ENCODE results near the gene BAZ1B. TPM values are rescaled to one million over a fixed set of nuclear protein-coding genes. Genes with fewer than 3 reads are reported as not detected.
A peak's percentile ranks its signal among the peaks of the same experiment; 100 is the strongest.

Gene BAZ1B
- total and polyA plus RNA-seq, 2 of the 4 experiments (the other 2 are of a cell fraction), result 20.2 to 45.0 TPM

DNA sequence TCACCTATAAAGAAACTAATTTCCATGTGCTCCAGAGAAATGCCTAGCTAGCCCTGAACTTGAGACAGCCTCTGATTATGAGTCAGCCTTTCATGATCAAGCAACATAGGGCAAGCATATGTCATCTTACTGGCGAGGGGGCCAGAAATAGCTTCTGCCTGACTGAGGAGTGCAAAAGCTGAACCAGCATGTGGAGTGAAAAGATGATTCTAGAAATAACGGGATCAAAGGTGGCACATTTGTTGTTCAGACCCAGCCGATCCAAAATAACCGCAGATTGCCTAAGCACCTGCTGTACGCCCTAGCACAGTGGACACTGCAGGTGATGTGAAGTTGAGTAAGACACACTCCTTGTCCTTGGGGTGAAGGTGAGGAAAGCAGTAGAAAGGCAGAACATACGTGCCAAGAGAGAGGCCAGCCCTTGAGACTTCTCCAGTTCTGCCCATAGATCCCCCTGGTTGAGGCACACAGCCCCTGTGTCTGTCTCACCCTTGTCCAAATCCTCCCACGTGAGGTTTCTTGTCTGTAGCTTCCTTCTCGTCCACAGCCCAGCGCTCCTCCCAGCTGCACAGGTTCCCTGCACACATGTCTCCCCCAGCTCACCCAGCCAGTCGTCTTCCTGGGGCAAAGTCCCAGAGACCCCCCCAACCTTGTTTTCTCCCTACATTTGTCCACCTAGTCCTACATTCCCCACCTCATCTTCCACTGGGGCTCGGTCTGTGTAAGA, 38.2 kb upstream of the BAZ1B start:
- ChIA-PET CTCF (no interaction called here), POLR2A (ENCODE audit: unreplicated experiment) (interaction anchor here (0.8 kb wide), 1 partner anchor 17 kb away, joined by 3 read pairs; no protein-coding TSS in a partner anchor)
- H2AFZ ChIP-seq (replicated peaks; ENCODE audit: low read length, poor library complexity), result peak overlapping the region; percentile 86
- peaks cover 15% of the 10 kb centered on the region for H3K4me1 ChIP-seq (ENCODE audit: control insufficient read depth, insufficient read depth, low read length)
- no peak overlapping the region for H3K9ac ChIP-seq (ENCODE audit: low read depth, low read length)
- H4K8ac ChIP-seq (ENCODE audit: low read depth in 2 of 2, low read length in 2 of 2), result peak overlapping the region in 1 of 2 experiments; percentile 72; a peak in 2 of 4 replicates
- no peak overlapping the region for H3K27ac ChIP-seq (ENCODE audit: insufficient read depth, low read length)
- TF ChIP-seq MAFK (IDR thresholded peaks at IDR 0.05; ENCODE audit: low read depth, low read length), result peak; percentile 67
- TF ChIP-seq CEBPB (IDR thresholded peaks at IDR 0.05; ENCODE audit: low read depth, low read length), result peak; percentile 41; the same call in 1 of the 2 replicates
- TF ChIP-seq FOS (IDR thresholded peaks at IDR 0.05; ENCODE audit: low read depth, low read length), result peak; percentile 78; the same call in 1 of the 2 replicates
- TF ChIP-seq NFE2L2 (IDR thresholded peaks at IDR 0.05; ENCODE audit: low read depth, low read length), result peak; percentile 63
- TF ChIP-seq CHD1 (IDR thresholded peaks at IDR 0.05; ENCODE audit: low read depth, low read length), result no peak
- peak; percentile 43; the same call in 1 of the 2 replicates for TF ChIP-seq MAZ (IDR thresholded peaks at IDR 0.05; ENCODE audit: borderline replicate concordance, low read depth, low read length)
- peak; percentile 48; the same call in 1 of the 2 replicates for TF ChIP-seq MXI1 (IDR thresholded peaks at IDR 0.05; ENCODE audit: borderline replicate concordance, low read depth, low read length)
- TF ChIP-seq BHLHE40 (IDR thresholded peaks at IDR 0.05; ENCODE audit: low read depth, low read length), result 0 out of 2 replicates have a peak, but pooled peaks have one; percentile 2
- no peak for TF ChIP-seq POLR2A (IDR thresholded peaks at IDR 0.05; ENCODE audit: low read depth, low read length)
- TF ChIP-seq, protein P1, sequence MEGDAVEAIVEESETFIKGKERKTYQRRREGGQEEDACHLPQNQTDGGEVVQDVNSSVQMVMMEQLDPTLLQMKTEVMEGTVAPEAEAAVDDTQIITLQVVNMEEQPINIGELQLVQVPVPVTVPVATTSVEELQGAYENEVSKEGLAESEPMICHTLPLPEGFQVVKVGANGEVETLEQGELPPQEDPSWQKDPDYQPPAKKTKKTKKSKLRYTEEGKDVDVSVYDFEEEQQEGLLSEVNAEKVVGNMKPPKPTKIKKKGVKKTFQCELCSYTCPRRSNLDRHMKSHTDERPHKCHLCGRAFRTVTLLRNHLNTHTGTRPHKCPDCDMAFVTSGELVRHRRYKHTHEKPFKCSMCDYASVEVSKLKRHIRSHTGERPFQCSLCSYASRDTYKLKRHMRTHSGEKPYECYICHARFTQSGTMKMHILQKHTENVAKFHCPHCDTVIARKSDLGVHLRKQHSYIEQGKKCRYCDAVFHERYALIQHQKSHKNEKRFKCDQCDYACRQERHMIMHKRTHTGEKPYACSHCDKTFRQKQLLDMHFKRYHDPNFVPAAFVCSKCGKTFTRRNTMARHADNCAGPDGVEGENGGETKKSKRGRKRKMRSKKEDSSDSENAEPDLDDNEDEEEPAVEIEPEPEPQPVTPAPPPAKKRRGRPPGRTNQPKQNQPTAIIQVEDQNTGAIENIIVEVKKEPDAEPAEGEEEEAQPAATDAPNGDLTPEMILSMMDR (conservative IDR thresholded peaks at IDR 0.05; ENCODE audit: low read depth, low read length), result no peak
- H3K4ac ChIP-seq (ENCODE audit: low read depth, low read length), result peak overlapping the region; percentile 54
- no peaks in the 10 kb centered on the region for H3K9me3 ChIP-seq (ENCODE audit: control insufficient read depth, insufficient read depth, low read length)
- peak overlapping the region; percentile 58 for H2BK120ac ChIP-seq (ENCODE audit: low read depth, low read length)
- peak overlapping the region; percentile 74 for H3K4me2 ChIP-seq (ENCODE audit: low read depth, low read length)
- BruUV-seq (replicated peaks), result no TSS peak
- WGBS, 2 experiments (ENCODE audit: extremely low coverage in 2 of 2, insufficient read length in 1 of 2), result 60% methylated on average over 6 of the region's 11 CpGs; no CpG with 5 or more reads in 1 of the 2 experiments
- H3K9me1 ChIP-seq (ENCODE audit: insufficient read depth, low read length), result peaks cover 13% of the 10 kb centered on the region
- H2BK20ac ChIP-seq (ENCODE audit: low read depth, low read length), result peak overlapping the region; percentile 16; the same call in 1 of the 2 replicates
- H2AK5ac ChIP-seq (ENCODE audit: low read depth, low read length), result peak overlapping the region; percentile 90
- H4K5ac ChIP-seq (ENCODE audit: low read depth, low read length), result no peak overlapping the region
- H3K27me3 ChIP-seq (ENCODE audit: control insufficient read depth, insufficient read depth, low read length), result no peaks in the 10 kb centered on the region
- peak; percentile 91 for DNase-seq
- H3K23ac ChIP-seq (ENCODE audit: low read depth, low read length), result no peak overlapping the region
- H2BK5ac ChIP-seq (ENCODE audit: low read depth, low read length, poor library complexity, severe bottlenecking), result peak overlapping the region; percentile 53
- intact Hi-C loops (cut with micrococcal nuclease) (no loop called here), in situ Hi-C loops (cut with MboI; ENCODE audit: low sequenced_read_pairs) (no loop called here), dilution Hi-C loops (cut with HindIII; ENCODE audit: low sequenced_read_pairs, unreplicated experiment) (no loop called here)
- no peak overlapping the region for H3K56ac ChIP-seq (ENCODE audit: extremely low read depth, insufficient read depth, low read length)
- peak overlapping the region; percentile 80; the same call in 1 of the 2 replicates for H3K14ac ChIP-seq (replicated peaks; ENCODE audit: low read depth, low read length)
- no peak overlapping the region for H3K18ac ChIP-seq (ENCODE audit: low read depth, low read length)
- ATAC-seq (ENCODE audit: low read depth), result peak; percentile 43
- no peaks in the 10 kb centered on the region for H3K36me3 ChIP-seq (ENCODE audit: control insufficient read depth, insufficient read depth, low read length)
- H3K4me3 ChIP-seq (ENCODE audit: insufficient read depth, low read depth, low read length), result no peak overlapping the region
- peaks cover 5 to 16% of the 10 kb centered on the region in 2 experiments for H3K79me1 ChIP-seq (ENCODE audit: low read depth in 1 of 2, low read length in 2 of 2)
- H4K91ac ChIP-seq (ENCODE audit: insufficient read depth, low read depth, low read length), result peak overlapping the region; percentile 60; the same call in 1 of the 2 replicates
- H2AK9ac ChIP-seq (replicated peaks; ENCODE audit: low read depth, low read length, poor library complexity), result peak overlapping the region; percentile 66
- peaks cover 20% of the 10 kb centered on the region for H4K20me1 ChIP-seq (ENCODE audit: insufficient read depth, low read length)
- peak overlapping the region; percentile 16; the same call in 1 of the 3 replicates for H2BK15ac ChIP-seq (ENCODE audit: low read depth, low read length)
